ENCODE results near the gene TRIM26.
"Not testable (repeated sequence)": the region's sequence is repeated elsewhere in the genome, so short reads cannot be mapped to it uniquely, and the experiment has no call there.

DNA sequence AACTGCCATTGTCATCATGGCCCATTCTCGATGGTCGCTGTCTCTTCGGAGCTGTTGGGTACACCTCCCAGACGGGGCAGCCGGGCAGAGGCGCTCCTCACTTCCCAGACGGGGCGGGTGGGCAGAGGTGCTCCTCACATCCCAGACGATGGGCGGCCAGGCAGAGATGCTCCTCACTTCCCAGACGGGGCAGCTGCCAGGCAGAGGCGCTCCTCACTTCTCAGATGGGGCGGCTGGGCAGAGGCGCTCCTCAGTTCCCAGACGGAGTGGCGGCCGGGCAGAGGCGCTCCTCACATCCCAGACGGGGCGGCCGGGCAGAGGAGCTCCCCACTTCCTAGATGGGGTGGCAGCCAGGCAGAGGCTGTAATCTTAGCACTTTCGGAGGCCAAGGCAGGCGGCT, 8.8 kb upstream of the TRIM26 start:
- TF ChIP-seq POLR2A (IDR thresholded peaks at IDR 0.05; ENCODE audit: extremely low read depth, insufficient read length): not testable (repeated sequence)
- TF ChIP-seq, protein P1, sequence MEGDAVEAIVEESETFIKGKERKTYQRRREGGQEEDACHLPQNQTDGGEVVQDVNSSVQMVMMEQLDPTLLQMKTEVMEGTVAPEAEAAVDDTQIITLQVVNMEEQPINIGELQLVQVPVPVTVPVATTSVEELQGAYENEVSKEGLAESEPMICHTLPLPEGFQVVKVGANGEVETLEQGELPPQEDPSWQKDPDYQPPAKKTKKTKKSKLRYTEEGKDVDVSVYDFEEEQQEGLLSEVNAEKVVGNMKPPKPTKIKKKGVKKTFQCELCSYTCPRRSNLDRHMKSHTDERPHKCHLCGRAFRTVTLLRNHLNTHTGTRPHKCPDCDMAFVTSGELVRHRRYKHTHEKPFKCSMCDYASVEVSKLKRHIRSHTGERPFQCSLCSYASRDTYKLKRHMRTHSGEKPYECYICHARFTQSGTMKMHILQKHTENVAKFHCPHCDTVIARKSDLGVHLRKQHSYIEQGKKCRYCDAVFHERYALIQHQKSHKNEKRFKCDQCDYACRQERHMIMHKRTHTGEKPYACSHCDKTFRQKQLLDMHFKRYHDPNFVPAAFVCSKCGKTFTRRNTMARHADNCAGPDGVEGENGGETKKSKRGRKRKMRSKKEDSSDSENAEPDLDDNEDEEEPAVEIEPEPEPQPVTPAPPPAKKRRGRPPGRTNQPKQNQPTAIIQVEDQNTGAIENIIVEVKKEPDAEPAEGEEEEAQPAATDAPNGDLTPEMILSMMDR (IDR thresholded peaks at IDR 0.05; ENCODE audit: low read depth, low read length): not testable (repeated sequence)
